ENCODE data around the gene B3GAT1. TPM values are rescaled to one million over a fixed set of nuclear protein-coding genes. Genes with fewer than 3 reads are reported as not detected.

Gene B3GAT1
- total and polyA plus RNA-seq, 2 experiments from 2014 or later: not detected

GRCh38 chr11:134355656-134356055, 56.4 kb downstream of the B3GAT1 start:
- no peaks in the 10 kb centered on the region for H3K79me2 ChIP-seq (ENCODE audit: insufficient read depth)
- no peaks in the 10 kb centered on the region for H3K4me1 ChIP-seq (ENCODE audit: insufficient read depth)
- TF ChIP-seq EZH2phosphoT487 (IDR thresholded peaks at IDR 0.05; ENCODE audit: insufficient read depth, low read depth) (no peak), EZH2 (IDR thresholded peaks at IDR 0.05; ENCODE audit: insufficient read depth, poor library complexity, severe bottlenecking) (no peak)
- no peak overlapping the region for H3K27ac ChIP-seq
- H3K9me2 ChIP-seq (ENCODE audit: insufficient read depth): no peaks in the 10 kb centered on the region
- DNase-seq: no peak
- H3K9me3 ChIP-seq (ENCODE audit: low read depth): no peaks in the 10 kb centered on the region
- no peaks in the 10 kb centered on the region for H3F3A ChIP-seq (ENCODE audit: insufficient read depth)
- H2AFZ ChIP-seq: no peak overlapping the region
- in situ Hi-C loops (cut with MboI): no loop called here
- no peaks in the 10 kb centered on the region for H3K36me3 ChIP-seq (ENCODE audit: low read depth)
- no peaks in the 10 kb centered on the region for H4K20me1 ChIP-seq (ENCODE audit: insufficient read depth)
- no peak overlapping the region for H3K4me3 ChIP-seq
- no peak overlapping the region for H3K9ac ChIP-seq
- H3K27me3 ChIP-seq (replicated peaks; ENCODE audit: insufficient read depth): no peaks in the 10 kb centered on the region
- 46 to 47% methylated on average over 5 of the region's 5 CpGs for WGBS, 2 experiments (ENCODE audit: low coverage in 1 of 2, low lambda C conversion rate in 2 of 2, missing lambda C conversion rate in 2 of 2)
- H3K4me2 ChIP-seq (ENCODE audit: unreplicated experiment): no peak overlapping the region

DNA sequence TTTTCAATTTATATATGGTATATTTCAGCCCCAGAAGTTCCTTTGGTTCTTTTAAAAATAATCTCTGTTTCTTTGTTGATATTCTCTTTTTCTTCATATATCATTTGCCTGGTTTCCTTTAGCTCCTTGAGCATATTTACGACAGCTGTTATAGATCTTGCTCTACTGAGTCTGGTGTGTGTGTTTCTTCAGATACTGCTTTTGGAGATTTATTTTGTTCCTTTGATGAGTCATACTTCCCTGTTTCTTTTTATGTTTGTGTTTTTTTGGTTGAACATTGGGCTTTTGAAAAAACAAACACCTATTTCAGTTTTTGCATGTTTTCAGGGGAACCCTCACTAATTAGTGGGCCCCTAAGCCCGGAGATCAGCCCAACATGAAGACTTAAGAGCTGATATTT, 56.9 kb downstream of the B3GAT1 start:
- H3K4me3 ChIP-seq: no peak overlapping the region
- no peak for DNase-seq

GRCh38 chr11:134352111-134352510, 59.9 kb downstream of the B3GAT1 start:
- whole genome bisulfite sequencing, 2 experiments (ENCODE audit: low coverage in 1 of 2, low lambda C conversion rate in 2 of 2, missing lambda C conversion rate in 2 of 2): 34 to 39% methylated on average over 2 of the region's 2 CpGs
- no peaks in the 10 kb centered on the region for H3K4me1 ChIP-seq (ENCODE audit: insufficient read depth)
- H3K27ac ChIP-seq: no peak overlapping the region
- no peaks in the 10 kb centered on the region for H3F3A ChIP-seq (ENCODE audit: insufficient read depth)
- in situ Hi-C loops (cut with MboI): no loop called here
- H3K27me3 ChIP-seq (replicated peaks; ENCODE audit: insufficient read depth): no peaks in the 10 kb centered on the region
- no peak for DNase-seq
- no peaks in the 10 kb centered on the region for H3K9me3 ChIP-seq (ENCODE audit: low read depth)
- H3K4me2 ChIP-seq (ENCODE audit: unreplicated experiment): no peak overlapping the region
- TF ChIP-seq EZH2phosphoT487 (IDR thresholded peaks at IDR 0.05; ENCODE audit: insufficient read depth, low read depth): no peak
- no peak for TF ChIP-seq EZH2 (IDR thresholded peaks at IDR 0.05; ENCODE audit: insufficient read depth, poor library complexity, severe bottlenecking)
- no peak overlapping the region for H3K9ac ChIP-seq
- no peaks in the 10 kb centered on the region for H3K9me2 ChIP-seq (ENCODE audit: insufficient read depth)
- no peaks in the 10 kb centered on the region for H3K79me2 ChIP-seq (ENCODE audit: insufficient read depth)
- no peak overlapping the region for H3K4me3 ChIP-seq
- H3K36me3 ChIP-seq (ENCODE audit: low read depth): no peaks in the 10 kb centered on the region
- no peak overlapping the region for H2AFZ ChIP-seq
- no peaks in the 10 kb centered on the region for H4K20me1 ChIP-seq (ENCODE audit: insufficient read depth)

More for the DNA sequence above, 56.9 kb downstream of the B3GAT1 start:
- Histone ChIP-seq H3K27ac (no peak overlapping the region), H3K79me2 (ENCODE audit: insufficient read depth) (no peaks in the 10 kb centered on the region), H2AFZ (no peak overlapping the region), H3F3A (ENCODE audit: insufficient read depth) (no peaks in the 10 kb centered on the region), H4K20me1 (ENCODE audit: insufficient read depth) (no peaks in the 10 kb centered on the region), H3K9ac (no peak overlapping the region), H3K9me3 (ENCODE audit: low read depth) (no peaks in the 10 kb centered on the region), H3K27me3 (replicated peaks; ENCODE audit: insufficient read depth) (no peaks in the 10 kb centered on the region), H3K4me1 (ENCODE audit: insufficient read depth) (no peaks in the 10 kb centered on the region), H3K36me3 (ENCODE audit: low read depth) (no peaks in the 10 kb centered on the region), H3K4me2 (ENCODE audit: unreplicated experiment) (no peak overlapping the region), H3K9me2 (ENCODE audit: insufficient read depth) (no peaks in the 10 kb centered on the region)
- TF ChIP-seq EZH2 (IDR thresholded peaks at IDR 0.05; ENCODE audit: insufficient read depth, poor library complexity, severe bottlenecking) (no peak), EZH2phosphoT487 (IDR thresholded peaks at IDR 0.05; ENCODE audit: insufficient read depth, low read depth) (no peak)
- WGBS, 2 experiments (ENCODE audit: low coverage in 1 of 2, low lambda C conversion rate in 2 of 2, missing lambda C conversion rate in 2 of 2): 9 to 24% methylated on average over 2 of the region's 2 CpGs
- in situ Hi-C loops (cut with MboI): no loop called here

GRCh38 chr11:134350381-134350780, 61.7 kb downstream of the B3GAT1 start:
- no peaks in the 10 kb centered on the region for H3F3A ChIP-seq (ENCODE audit: insufficient read depth)
- H3K27ac ChIP-seq: no peak overlapping the region
- H3K36me3 ChIP-seq (ENCODE audit: low read depth): no peaks in the 10 kb centered on the region
- H3K4me1 ChIP-seq (ENCODE audit: insufficient read depth): no peaks in the 10 kb centered on the region
- H3K79me2 ChIP-seq (ENCODE audit: insufficient read depth): no peaks in the 10 kb centered on the region
- no peak overlapping the region for H3K4me2 ChIP-seq (ENCODE audit: unreplicated experiment)
- H3K27me3 ChIP-seq (replicated peaks; ENCODE audit: insufficient read depth): no peaks in the 10 kb centered on the region
- no peak overlapping the region for H2AFZ ChIP-seq
- no peaks in the 10 kb centered on the region for H4K20me1 ChIP-seq (ENCODE audit: insufficient read depth)
- no peak overlapping the region for H3K9ac ChIP-seq
- 42 to 44% methylated on average over 9 of the region's 9 CpGs for WGBS, 2 experiments (ENCODE audit: low coverage in 1 of 2, low lambda C conversion rate in 2 of 2, missing lambda C conversion rate in 2 of 2)
- H3K9me3 ChIP-seq (ENCODE audit: low read depth): no peaks in the 10 kb centered on the region
- H3K4me3 ChIP-seq: no peak overlapping the region
- no peak for DNase-seq
- no peaks in the 10 kb centered on the region for H3K9me2 ChIP-seq (ENCODE audit: insufficient read depth)
- in situ Hi-C loops (cut with MboI): no loop called here
- no peak for TF ChIP-seq EZH2phosphoT487 (IDR thresholded peaks at IDR 0.05; ENCODE audit: insufficient read depth, low read depth)
- TF ChIP-seq EZH2 (IDR thresholded peaks at IDR 0.05; ENCODE audit: insufficient read depth, poor library complexity, severe bottlenecking): no peak

- no peak for DNase-seq
- H2AFZ ChIP-seq: no peak overlapping the region
- TF ChIP-seq EZH2phosphoT487 (IDR thresholded peaks at IDR 0.05; ENCODE audit: insufficient read depth, low read depth) (no peak), EZH2 (IDR thresholded peaks at IDR 0.05; ENCODE audit: insufficient read depth, poor library complexity, severe bottlenecking) (no peak)
- WGBS, 2 experiments (ENCODE audit: low coverage in 1 of 2, low lambda C conversion rate in 2 of 2, missing lambda C conversion rate in 2 of 2): 38 to 41% methylated on average over 10 of the region's 10 CpGs
- no peak overlapping the region for H3K27ac ChIP-seq
- no peaks in the 10 kb centered on the region for H3K9me3 ChIP-seq (ENCODE audit: low read depth)
- H3K4me1 ChIP-seq (ENCODE audit: insufficient read depth): no peaks in the 10 kb centered on the region
- no peak overlapping the region for H3K4me2 ChIP-seq (ENCODE audit: unreplicated experiment)
- no peaks in the 10 kb centered on the region for H4K20me1 ChIP-seq (ENCODE audit: insufficient read depth)
- H3K9me2 ChIP-seq (ENCODE audit: insufficient read depth): no peaks in the 10 kb centered on the region
- in situ Hi-C loops (cut with MboI): no loop called here
- H3K36me3 ChIP-seq (ENCODE audit: low read depth): no peaks in the 10 kb centered on the region
- no peaks in the 10 kb centered on the region for H3K27me3 ChIP-seq (replicated peaks; ENCODE audit: insufficient read depth)
- no peaks in the 10 kb centered on the region for H3F3A ChIP-seq (ENCODE audit: insufficient read depth)
- no peaks in the 10 kb centered on the region for H3K79me2 ChIP-seq (ENCODE audit: insufficient read depth)
- H3K9ac ChIP-seq: no peak overlapping the region
- H3K4me3 ChIP-seq: no peak overlapping the region
Measured at GRCh38 chr11:134349802-134350355, 62.2 kb downstream of the B3GAT1 start.

All from GM23248 (cell line).